ENCODE measurements around the gene UCHL3. TPM values are rescaled to one million over a fixed set of nuclear protein-coding genes. Genes with fewer than 3 reads are reported as not detected.

UCHL3 gene
- total RNA-seq, 4 donors from 2014 or later, result 42.8 to 84.3 (median 58.4) TPM

GRCh38 chr13:75554464-75554863 lies 4.9 kb downstream of the UCHL3 start:
- Histone ChIP-seq H3K4me1 (peaks cover 14% of the 10 kb centered on the region in 2 donors), H3K27ac (no peak overlapping the region), H3K36me3 (no peaks in the 10 kb centered on the region), H3K4me3 (replicated peaks in 1 of 3) (no peak overlapping the region), H3K27me3 (no peaks in the 10 kb centered on the region), H3K9me3 (no peaks in the 10 kb centered on the region)
- TF ChIP-seq CTCF (IDR thresholded peaks at IDR 0.05), result no peak
- TF ChIP-seq POLR2A (IDR thresholded peaks at IDR 0.05), result no peak
- intact Hi-C loops (cut with DNase I), result loop anchor here (10.0 kb wide), 1 partner anchor 200 kb away; no protein-coding TSS in a partner anchor
- DNase-seq, result no peak
- 95% methylated on average over 1 of the region's 1 CpG for WGBS, 2 donors

GRCh38 chr13:75554981-75555380 lies 5.4 kb downstream of the UCHL3 start:
- H3K4me1 ChIP-seq, result peaks cover 14% of the 10 kb centered on the region in 2 donors
- no peaks in the 10 kb centered on the region for H3K9me3 ChIP-seq
- intact Hi-C loops (cut with DNase I), result loop anchor here (10.0 kb wide), 1 partner anchor 200 kb away; no protein-coding TSS in a partner anchor
- no peak overlapping the region for H3K4me3 ChIP-seq (replicated peaks in 1 of 3)
- H3K27me3 ChIP-seq, result no peaks in the 10 kb centered on the region
- no peaks in the 10 kb centered on the region for H3K36me3 ChIP-seq
- TF ChIP-seq CTCF (IDR thresholded peaks at IDR 0.05) (no peak), POLR2A (IDR thresholded peaks at IDR 0.05) (no peak)
- WGBS, 2 donors, result 97 to 98% methylated on average over 3 of the region's 3 CpGs
- H3K27ac ChIP-seq, result no peak overlapping the region
- no peak for DNase-seq

- H3K4me1 ChIP-seq, result peaks cover 6 to 10% of the 10 kb centered on the region in 2 donors
- H3K27ac ChIP-seq, result no peak overlapping the region
- no peak for DNase-seq
- H3K36me3 ChIP-seq, result no peaks in the 10 kb centered on the region
- no peaks in the 10 kb centered on the region for H3K27me3 ChIP-seq
- no peak for TF ChIP-seq POLR2A (IDR thresholded peaks at IDR 0.05)
- TF ChIP-seq CTCF (IDR thresholded peaks at IDR 0.05), result no peak
- intact Hi-C loops (cut with DNase I), result loop anchor here (10.0 kb wide), 1 partner anchor 201 kb away; no protein-coding TSS in a partner anchor
- no peaks in the 10 kb centered on the region for H3K9me3 ChIP-seq
- H3K4me3 ChIP-seq (replicated peaks in 1 of 3), result no peak overlapping the region
- 89 to 98% methylated on average over 1 of the region's 1 CpG for WGBS, 2 donors
Observed at GRCh38 chr13:75555836-75556235, 6.2 kb downstream of the UCHL3 start.

- H3K4me3 ChIP-seq (replicated peaks in 1 of 3), result no peak overlapping the region
- DNase-seq, result no peak
- H3K9me3 ChIP-seq, result no peaks in the 10 kb centered on the region
- intact Hi-C loops (cut with DNase I), result loop anchor here (10.0 kb wide), 1 partner anchor 202 kb away; no protein-coding TSS in a partner anchor
- H3K27me3 ChIP-seq, result no peaks in the 10 kb centered on the region
- TF ChIP-seq CTCF (IDR thresholded peaks at IDR 0.05) (no peak), POLR2A (IDR thresholded peaks at IDR 0.05) (no peak)
- H3K4me1 ChIP-seq, result no peaks in the 10 kb centered on the region
- H3K27ac ChIP-seq, result no peak overlapping the region
- 89% methylated on average over 2 of the region's 2 CpGs for WGBS, 2 donors
- no peaks in the 10 kb centered on the region for H3K36me3 ChIP-seq
Observed at GRCh38 chr13:75556961-75557360, 7.4 kb downstream of the UCHL3 start.

GRCh38 chr13:75558145-75558840 lies 8.7 kb downstream of the UCHL3 start:
- no peak overlapping the region for H3K27ac ChIP-seq
- intact Hi-C loops (cut with DNase I), result loop anchor here (10.0 kb wide), 1 partner anchor 203 kb away; no protein-coding TSS in a partner anchor
- WGBS, 2 donors, result 80 to 90% methylated on average over 2 of the region's 2 CpGs

More at GRCh38 chr13:75558145-75558840, 8.7 kb downstream of the UCHL3 start:
- no peaks in the 10 kb centered on the region for H3K4me1 ChIP-seq
- TF ChIP-seq POLR2A (IDR thresholded peaks at IDR 0.05), result no peak
- no peak for TF ChIP-seq CTCF (IDR thresholded peaks at IDR 0.05)
- no peaks in the 10 kb centered on the region for H3K27me3 ChIP-seq
- H3K9me3 ChIP-seq, result no peaks in the 10 kb centered on the region
- no peak overlapping the region for H3K4me3 ChIP-seq (replicated peaks in 1 of 3)
- no peak for DNase-seq
- no peaks in the 10 kb centered on the region for H3K36me3 ChIP-seq

Measured in thyroid gland (tissue), 4 donors.